Adrenal gland (tissue), 12 donors: ENCODE measurements around the gene OR51B4. TPM values are rescaled to one million over a fixed set of nuclear protein-coding genes. Genes with fewer than 3 reads are reported as not detected.
"Not testable (repeated sequence)": the region's sequence is repeated elsewhere in the genome, so short reads cannot be mapped to it uniquely, and the experiment has no call there.

Experiments used
- DNase-seq, 7 donors: peaks; one replicate each; pipeline ENCODE4 v3.0.0-alpha.2; 2019 to 2020
- H3K27ac ChIP-seq, 5 donors: fragments of 200-600 bp; sonication (generic) in 4 of 5; 1 replicate in 3 of 5; 2 replicates in 2 of 5; pipeline versions ENCODE4 v1.5.1 to v1.8.0; 2016 to 2020; ENCODE audit warnings: mild to moderate bottlenecking in 1 of 5
- H3K27me3 ChIP-seq: fragments of 200-600 bp; 2 replicates; pipeline ENCODE4 v1.8.0; 2021
- H3K36me3 ChIP-seq, 2 donors: fragments of 200-600 bp; replicated peaks in 1 of 2; 1 replicate in 1 of 2; 2 replicates in 1 of 2; pipeline versions ENCODE4 v1.5.1 to v1.8.0; 2018 to 2022
- H3K4me1 ChIP-seq, 2 donors: fragments of 200-600 bp; replicated peaks in 1 of 2; 1 replicate in 1 of 2; 2 replicates in 1 of 2; pipeline versions ENCODE4 v1.5.1 to v1.8.0; 2018 to 2021
- H3K4me3 ChIP-seq, 4 donors: fragments of 200-600 bp; sonication (generic) in 3 of 4; one replicate each; pipeline ENCODE4 v1.5.1; 2016 to 2018
- H3K9me3 ChIP-seq, 3 donors: fragments of 200-600 bp; sonication (generic) in 1 of 3; replicated peaks in 1 of 3; 1 replicate in 2 of 3; 2 replicates in 1 of 3; pipeline versions ENCODE4 v1.5.1 to v1.8.0; 2016 to 2021
- CTCF ChIP-seq, 6 experiments: fragments of 450-650 bp in 4 of 6; fragments of 200-600 bp in 2 of 6; sonication (generic) in 1 of 6; IDR thresholded peaks; 1 replicate in 5 of 6; 2 replicates in 1 of 6; pipeline versions ENCODE4 v1.5.1 to v1.8.0; 2016 to 2021; ENCODE audit warnings: antibody characterized with exemption in 6 of 6, mild to moderate bottlenecking in 2 of 6, moderate library complexity in 1 of 6
- POLR2A ChIP-seq, 2 donors: fragments of 450-650 bp; IDR thresholded peaks; one replicate each; pipeline ENCODE4 v1.6.1; 2017; ENCODE audit warnings: antibody characterized with exemption in 2 of 2, mild to moderate bottlenecking in 2 of 2, moderate library complexity in 1 of 2
- WGBS, 4 donors: extraction: QIAGEN DNeasy Blood & Tissue Kit in 2 of 4; methylation state at CpG; one replicate each; pipeline versions ENCODE4 v1.1.5 to v1.1.7; 2013 to 2017; 5-methylcytosine and 5-hydroxymethylcytosine counted together
- intact Hi-C, 2 donors: fragments of 100-400 bp; cut with DNase I; formaldehyde crosslinking; loops; one replicate each; pipeline versions ENCODE4 v1.14.1 to v1.15.0; 2022 to 2023
- polyA plus RNA-seq, 3 donors: library from polyadenylated mRNA; stranded (reverse); fragments of 200-250 nt in 2 of 3; fragments of 350-450 nt in 1 of 3; fragmentation: Illumina TruSeq in 1 of 3; extraction: RNeasy Lipid Tissue Mini Kit (QIAGEN cat#74804) in 1 of 3; gene quantifications; one replicate each; pipeline ENCODE4 v1.2.3, GENCODE V29; 2013 to 2014
- total RNA-seq, 9 donors: library from RNA; depleted of rRNA in 4 of 9; stranded (reverse); fragments of >200 nt in 4 of 9; fragments of 120-200 nt in 1 of 9; fragmentation: NEBNext Ultra II Directional in 1 of 9; extraction: Animal tissue kit (Norgen Biotek cat#: 25700) in 1 of 9; gene quantifications; one replicate each; pipeline versions ENCODE4 v1.1.0 to v1.2.4, GENCODE V29; 2013 to 2023
- donor health status: healthy with polysubstance abuse.
- donor health status: Bipolar disorder and iron deficiency.
- donor health status: DM: yes; HTN: yes; CAD: no.
- donor health status: DM: no; HTN: no; CAD: no.
- donor health status: DM: no; HTN: no; CAD: no.
- donor health status: DM: yes; HTN: yes; CAD: no.

The OR51B4 gene
- total and polyA plus RNA-seq, 12 donors, result 0.28 to 0.78 (median 0.34) TPM; not detected in 9

- H3K36me3 ChIP-seq, result no peaks in the 10 kb centered on the region
- no peaks in the 10 kb centered on the region for H3K9me3 ChIP-seq
- no peak overlapping the region for H3K4me3 ChIP-seq
- intact Hi-C loops, result no loop called here
- WGBS, 4 donors, result 31 to 33% (median 32%) methylated on average over 2 of the region's 2 CpGs
- H3K27ac ChIP-seq, result no peak overlapping the region
- no peaks in the 10 kb centered on the region for H3K27me3 ChIP-seq
- H3K4me1 ChIP-seq, result no peaks in the 10 kb centered on the region
- TF ChIP-seq POLR2A (IDR thresholded peaks at IDR 0.05), result no peak
- no peak for TF ChIP-seq CTCF (IDR thresholded peaks at IDR 0.05)
- no peak for DNase-seq
These were observed 44.5 kb downstream of the OR51B4 start for GRCh38 chr11:5257296-5257695.

GRCh38 chr11:5254646-5255413 is 46.9 kb downstream of the OR51B4 start, which contains the start of gene HBG2:
TSS of gene HBG2 (minus strand) at chr11:5254781. CDS start at chr11:5254728, 53 bp downstream.
- H3K4me3 ChIP-seq, intact Hi-C loops, DNase-seq, H3K4me1 ChIP-seq, H3K27ac ChIP-seq, H3K27me3 ChIP-seq, H3K9me3 ChIP-seq, H3K36me3 ChIP-seq: not testable (repeated sequence)
- 54 to 68% (median 61%) methylated on average over 4 of the region's 9 CpGs for WGBS, 4 donors

GRCh38 chr11:5254023-5254422 is 47.7 kb downstream of the OR51B4 start:
- H3K4me1 ChIP-seq, H3K4me3 ChIP-seq, H3K36me3 ChIP-seq, H3K9me3 ChIP-seq, intact Hi-C loops, H3K27me3 ChIP-seq, DNase-seq, H3K27ac ChIP-seq: not testable (repeated sequence)
- WGBS, 4 donors, result 60 to 65% (median 65%) methylated on average over 2 of the region's 2 CpGs

- DNase-seq, H3K36me3 ChIP-seq, H3K4me3 ChIP-seq, H3K9me3 ChIP-seq, H3K4me1 ChIP-seq, H3K27me3 ChIP-seq, intact Hi-C loops, H3K27ac ChIP-seq: not testable (repeated sequence)
- WGBS, 4 donors, result 63 to 86% (median 77%) methylated on average over 5 of the region's 5 CpGs
These were observed 48.3 kb downstream of the OR51B4 start for GRCh38 chr11:5253440-5253839.

GRCh38 chr11:5252919-5253265 is 48.9 kb downstream of the OR51B4 start:
- Histone ChIP-seq H3K36me3 (no peaks in the 10 kb centered on the region), H3K4me3 (no peak overlapping the region), H3K4me1 (no peaks in the 10 kb centered on the region), H3K9me3 (no peaks in the 10 kb centered on the region), H3K27me3 (no peaks in the 10 kb centered on the region), H3K27ac (no peak overlapping the region)
- intact Hi-C loops, result no loop called here
- no peak for TF ChIP-seq CTCF (IDR thresholded peaks at IDR 0.05)
- no peak for TF ChIP-seq POLR2A (IDR thresholded peaks at IDR 0.05)
- 55 to 62% (median 56%) methylated on average over 1 of the region's 1 CpG for WGBS, 4 donors
- no peak for DNase-seq
